Sciatic nerve (tissue), 2 donors: ENCODE measurements around the gene POR. TPM values are rescaled to one million over a fixed set of nuclear protein-coding genes. Genes with fewer than 3 reads are reported as not detected.
"Not testable (repeated sequence)": the region's sequence is repeated elsewhere in the genome, so short reads cannot be mapped to it uniquely, and the experiment has no call there.

Experiments
- ATAC-seq: fragments of 200-7000 bp; cut with Tn5 transposase; one replicate; pipeline ENCODE4 v1.9.1; 2020; ENCODE audit warnings: mild to moderate bottlenecking, moderate library complexity
- DNase-seq: peaks from one replicate; pipeline ENCODE4 v3.0.0-alpha.2; 2020; ENCODE audit warnings: low spot score
- intact Hi-C: fragments of 100-400 bp; cut with DNase I; formaldehyde crosslinking; loops from one replicate; pipeline ENCODE4 v1.14.2; 2022
- total RNA-seq: library from RNA; stranded (reverse); fragmentation: NEBNext Ultra II Directional; extraction: Animal tissue kit (Norgen Biotek cat#: 25700); gene quantifications from one replicate; pipeline ENCODE4 v1.2.1, GENCODE V29; 2021
- donor health status: DM: no; HTN: no; CAD: no.
- donor health status: DM: no; HTN: no; CAD: no.

Gene POR
- 89.2 TPM for total RNA-seq

GRCh38 chr7:75914655-75915415 is at the start of gene POR:
TSS of gene POR (plus strand) at chr7:75915155. CDS start at chr7:75954002, 38,847 bp downstream.
- intact Hi-C loops: no loop called here
- ATAC-seq (peak; percentile 98), DNase-seq (peak; percentile 97)

- intact Hi-C loops: loop anchor here (5.0 kb wide), 1 partner anchor 156 kb away; no protein-coding TSS in a partner anchor
- DNase-seq (no peak), ATAC-seq (peak; percentile 25)
These were observed 48.9 kb upstream of the POR start for GRCh38 chr7:75866114-75866488.

- DNase-seq (peak; percentile 69), ATAC-seq (peak; percentile 92)
- intact Hi-C loops: loop anchor here (5.0 kb wide), 1 partner anchor 156 kb away; no protein-coding TSS in a partner anchor
These were observed 48.2 kb upstream of the POR start for GRCh38 chr7:75866489-75867389.

- DNase-seq (no peak), ATAC-seq (no peak)
- intact Hi-C loops: loop anchor here (5.0 kb wide), 1 partner anchor 155 kb away; no protein-coding TSS in a partner anchor
These were observed 47.6 kb upstream of the POR start for GRCh38 chr7:75867390-75867717.

- ATAC-seq (no peak), DNase-seq (no peak)
- intact Hi-C loops: loop anchor here (5.0 kb wide), 1 partner anchor 154 kb away; no protein-coding TSS in a partner anchor
These were observed 46.8 kb upstream of the POR start for GRCh38 chr7:75868153-75868552.

- intact Hi-C loops: loop anchor here (5.0 kb wide), 1 partner anchor 152 kb away; no protein-coding TSS in a partner anchor
- no peak for ATAC-seq
- no peak for DNase-seq
These were observed 45.1 kb upstream of the POR start for GRCh38 chr7:75869776-75870379.

- ATAC-seq (no peak), DNase-seq (no peak)
- intact Hi-C loops: no loop called here
These were observed 44.3 kb upstream of the POR start for GRCh38 chr7:75870557-75871161.

- ATAC-seq (peak; percentile 63), DNase-seq (no peak)
- intact Hi-C loops: no loop called here
These were observed 42.7 kb upstream of the POR start for GRCh38 chr7:75872073-75872782.

GRCh38 chr7:75874180-75874579 is 40.8 kb upstream of the POR start:
- DNase-seq, intact Hi-C loops, ATAC-seq: not testable (repeated sequence)

- ATAC-seq: no peak
- no peak for DNase-seq
- intact Hi-C loops: no loop called here
These were observed 39.6 kb upstream of the POR start for GRCh38 chr7:75875113-75876080.

- intact Hi-C loops: no loop called here
- ATAC-seq (no peak), DNase-seq (no peak)
These were observed 38.7 kb upstream of the POR start for GRCh38 chr7:75876126-75876881.

GRCh38 chr7:75878312-75878768 is 36.6 kb upstream of the POR start:
- DNase-seq (no peak), ATAC-seq (no peak)
- intact Hi-C loops: no loop called here

- intact Hi-C loops: no loop called here
- peak; percentile 98 for DNase-seq
- ATAC-seq: peak; percentile 99
These were observed 36.0 kb upstream of the POR start, which contains the start of gene RHBDD2 for GRCh38 chr7:75878769-75879611. TSS of gene RHBDD2 (plus strand) at chr7:75879034. CDS start at chr7:75879083, 49 bp downstream.

GRCh38 chr7:75879771-75880184 is 35.2 kb upstream of the POR start:
- ATAC-seq: no peak
- DNase-seq: no peak
- intact Hi-C loops: no loop called here

- ATAC-seq (no peak), DNase-seq (no peak)
- intact Hi-C loops: no loop called here
These were observed 34.7 kb upstream of the POR start for GRCh38 chr7:75880242-75880641.
